OCI-LY3 (cell line): ENCODE results near the gene PLA2G12B.
"Not testable (repeated sequence)": the region's sequence is repeated elsewhere in the genome, so short reads cannot be mapped to it uniquely, and the experiment has no call there.

Experiments
- H2AFZ ChIP-seq: fragments of 200-600, 300-600 bp; shearing (Covaris generic); 2 replicates; pipeline ENCODE4 v1.6.0; 2014; ENCODE audit warnings: antibody characterized with exemption, low read depth, low read length
- H3K27ac ChIP-seq: fragments of 200-600, 300-600 bp; sonication (generic); 2 replicates; pipeline ENCODE4 v1.5.1; 2014; ENCODE audit warnings: mild to moderate bottlenecking, low read length, moderate library complexity, mixed read lengths
- H3K27me3 ChIP-seq: fragments of 200-600, 300-600 bp; sonication (generic); 2 replicates; pipeline ENCODE4 v1.6.1; 2014; ENCODE audit warnings: low read depth, low read length, mixed read lengths
- H3K36me3 ChIP-seq: fragments of 200-600, 300-600 bp; sonication (generic); replicated peaks from 2 replicates; pipeline ENCODE3; 2014; ENCODE audit warnings: low read depth, low read length, mixed read lengths
- H3K4me1 ChIP-seq: fragments of 300-600, 200-600 bp; sonication (generic); 2 replicates; pipeline ENCODE4 v1.6.1; 2014; ENCODE audit warnings: low read length, mixed read lengths
- H3K4me2 ChIP-seq: fragments of 200-600, 300-600 bp; sonication (generic); 2 replicates; pipeline ENCODE4 v1.6.1; 2014; ENCODE audit warnings: low read length, mixed read lengths
- H3K4me3 ChIP-seq: fragments of 300-600, 200-600 bp; sonication (generic); 2 replicates; pipeline ENCODE4 v1.5.1; 2014; ENCODE audit warnings: antibody characterized with exemption, mild to moderate bottlenecking, low read length, moderate library complexity
- H3K79me2 ChIP-seq: fragments of 300-600, 200-600 bp; shearing (Covaris generic); 2 replicates; pipeline ENCODE4 v1.6.1; 2014; ENCODE audit warnings: mild to moderate bottlenecking, low read length, mixed read lengths
- H3K9ac ChIP-seq: fragments of 300-600, 200-600 bp; shearing (Covaris generic); 2 replicates; pipeline ENCODE4 v1.6.0; 2014; ENCODE audit warnings: mild to moderate bottlenecking, low read length, moderate library complexity
- H3K9me3 ChIP-seq: fragments of 200-600, 300-600 bp; shearing (Covaris generic); 2 replicates; pipeline ENCODE4 v1.6.1; 2014; ENCODE audit warnings: low read length, mixed read lengths; ENCODE audit not compliant: insufficient read depth
- H4K20me1 ChIP-seq: fragments of 200-600, 300-600 bp; sonication (generic); 2 replicates; pipeline ENCODE4 v1.6.1; 2016; ENCODE audit warnings: low read length, mixed read lengths; ENCODE audit not compliant: insufficient read depth
- EZH2phosphoT487 ChIP-seq: fragments of 200-600 bp; shearing (Covaris generic); IDR thresholded peaks from 2 replicates; pipeline ENCODE4 v1.6.1; 2018; ENCODE audit warnings: antibody characterized with exemption, mixed run types, low read depth
- TF ChIP-seq, protein P1 (sequence below): fragments of 200-600, 300-600 bp; sonication (generic); IDR thresholded peaks from 2 replicates; pipeline ENCODE4 v1.5.1; 2014; ENCODE audit warnings: antibody characterized with exemption, low read length, low read depth

The PLA2G12B gene

DNA sequence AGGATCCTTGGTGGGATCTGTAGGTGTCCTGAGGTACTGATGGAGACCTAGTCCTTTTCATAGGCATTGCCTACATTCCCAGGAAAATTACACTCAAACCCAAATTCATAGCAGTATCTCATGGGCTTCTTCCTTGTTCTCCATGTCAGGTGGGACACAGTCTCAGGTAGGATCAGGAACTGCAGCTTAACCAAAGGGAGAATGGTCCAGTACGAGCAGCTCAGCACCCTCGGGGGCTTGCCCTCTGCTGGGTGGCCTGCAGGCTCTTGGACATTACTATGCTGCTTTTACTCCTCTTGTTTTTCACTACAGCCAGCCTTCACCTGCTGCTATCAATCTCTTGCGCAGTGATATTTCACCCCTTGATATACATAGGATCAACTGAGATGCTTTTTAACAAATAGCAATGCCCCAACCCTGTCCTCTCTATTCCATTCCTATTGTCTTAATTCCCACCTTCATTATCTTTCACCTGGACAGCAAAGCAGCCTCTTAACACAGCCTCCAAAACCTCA, 28.6 kb downstream of the PLA2G12B start:
- H2AFZ ChIP-seq: no peak overlapping the region
- no peak for TF ChIP-seq EZH2phosphoT487
- TF ChIP-seq, protein P1, sequence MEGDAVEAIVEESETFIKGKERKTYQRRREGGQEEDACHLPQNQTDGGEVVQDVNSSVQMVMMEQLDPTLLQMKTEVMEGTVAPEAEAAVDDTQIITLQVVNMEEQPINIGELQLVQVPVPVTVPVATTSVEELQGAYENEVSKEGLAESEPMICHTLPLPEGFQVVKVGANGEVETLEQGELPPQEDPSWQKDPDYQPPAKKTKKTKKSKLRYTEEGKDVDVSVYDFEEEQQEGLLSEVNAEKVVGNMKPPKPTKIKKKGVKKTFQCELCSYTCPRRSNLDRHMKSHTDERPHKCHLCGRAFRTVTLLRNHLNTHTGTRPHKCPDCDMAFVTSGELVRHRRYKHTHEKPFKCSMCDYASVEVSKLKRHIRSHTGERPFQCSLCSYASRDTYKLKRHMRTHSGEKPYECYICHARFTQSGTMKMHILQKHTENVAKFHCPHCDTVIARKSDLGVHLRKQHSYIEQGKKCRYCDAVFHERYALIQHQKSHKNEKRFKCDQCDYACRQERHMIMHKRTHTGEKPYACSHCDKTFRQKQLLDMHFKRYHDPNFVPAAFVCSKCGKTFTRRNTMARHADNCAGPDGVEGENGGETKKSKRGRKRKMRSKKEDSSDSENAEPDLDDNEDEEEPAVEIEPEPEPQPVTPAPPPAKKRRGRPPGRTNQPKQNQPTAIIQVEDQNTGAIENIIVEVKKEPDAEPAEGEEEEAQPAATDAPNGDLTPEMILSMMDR: no peak
- H3K9ac ChIP-seq: no peak overlapping the region
- H4K20me1 ChIP-seq: no peaks in the 10 kb centered on the region
- no peaks in the 10 kb centered on the region for H3K79me2 ChIP-seq
- H3K4me2 ChIP-seq: no peak overlapping the region
- no peak overlapping the region for H3K4me3 ChIP-seq
- H3K9me3 ChIP-seq: no peaks in the 10 kb centered on the region
- H3K4me1 ChIP-seq: no peaks in the 10 kb centered on the region
- no peaks in the 10 kb centered on the region for H3K36me3 ChIP-seq
- H3K27me3 ChIP-seq: no peaks in the 10 kb centered on the region
- H3K27ac ChIP-seq: no peak overlapping the region

DNA sequence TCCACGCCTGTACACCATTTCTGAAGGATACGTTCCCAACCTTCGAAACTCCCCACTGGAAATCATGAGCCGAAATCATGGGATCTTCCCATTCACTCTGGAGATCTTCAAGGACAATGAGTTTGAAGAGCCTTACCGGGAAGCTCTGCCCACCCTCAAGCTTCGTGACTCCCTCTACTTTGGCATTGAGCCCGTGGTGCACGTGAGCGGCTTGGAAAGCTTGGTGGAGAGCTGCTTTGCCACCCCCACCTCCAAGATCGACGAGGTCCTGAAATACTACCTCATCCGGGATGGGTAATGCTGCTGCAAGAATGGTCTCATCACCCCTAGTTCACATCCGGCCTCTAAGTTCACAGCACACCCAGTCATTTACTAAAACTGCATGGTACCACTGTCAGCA, 30.3 kb downstream of the PLA2G12B start:
- Histone ChIP-seq H3K79me2 (no peaks in the 10 kb centered on the region), H3K4me3 (no peak overlapping the region), H3K9ac (no peak overlapping the region), H3K27ac (no peak overlapping the region), H2AFZ (no peak overlapping the region), H3K4me2 (no peak overlapping the region), H4K20me1 (no peaks in the 10 kb centered on the region), H3K36me3 (no peaks in the 10 kb centered on the region), H3K9me3 (no peaks in the 10 kb centered on the region), H3K27me3 (no peaks in the 10 kb centered on the region), H3K4me1 (no peaks in the 10 kb centered on the region)
- TF ChIP-seq, protein P1: no peak
- TF ChIP-seq EZH2phosphoT487: no peak

DNA sequence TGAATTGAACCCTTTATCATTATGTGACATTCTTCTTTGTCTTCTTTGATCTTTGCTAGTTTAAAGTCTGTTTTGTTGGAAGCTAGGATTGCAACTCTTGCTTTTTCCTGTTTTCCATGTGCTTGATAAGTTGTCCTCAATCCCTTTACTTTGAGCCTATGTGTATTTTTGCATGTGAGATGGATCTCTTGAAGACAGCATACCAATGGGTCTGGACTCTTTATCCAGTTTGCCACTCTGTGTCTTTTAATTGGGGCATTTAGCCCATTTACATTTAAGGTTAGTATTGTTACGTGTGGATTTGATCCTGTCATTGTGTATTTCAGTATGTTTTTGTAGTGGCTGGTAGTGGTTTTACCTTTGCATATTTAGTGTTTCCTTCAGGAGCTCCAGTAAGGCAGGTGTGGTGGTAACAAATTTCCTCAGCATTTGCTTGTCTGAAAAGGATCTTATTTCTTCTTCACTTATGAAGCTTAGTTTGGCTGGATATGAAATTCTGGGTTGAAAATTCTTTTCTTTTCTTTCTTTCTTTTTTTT, 33.4 kb downstream of the PLA2G12B start:
- H3K27ac ChIP-seq, H3K4me3 ChIP-seq, H2AFZ ChIP-seq, H3K4me1 ChIP-seq, H3K9me3 ChIP-seq, H3K9ac ChIP-seq, H4K20me1 ChIP-seq, H3K36me3 ChIP-seq, H3K79me2 ChIP-seq, H3K4me2 ChIP-seq, H3K27me3 ChIP-seq: not testable (repeated sequence)

DNA sequence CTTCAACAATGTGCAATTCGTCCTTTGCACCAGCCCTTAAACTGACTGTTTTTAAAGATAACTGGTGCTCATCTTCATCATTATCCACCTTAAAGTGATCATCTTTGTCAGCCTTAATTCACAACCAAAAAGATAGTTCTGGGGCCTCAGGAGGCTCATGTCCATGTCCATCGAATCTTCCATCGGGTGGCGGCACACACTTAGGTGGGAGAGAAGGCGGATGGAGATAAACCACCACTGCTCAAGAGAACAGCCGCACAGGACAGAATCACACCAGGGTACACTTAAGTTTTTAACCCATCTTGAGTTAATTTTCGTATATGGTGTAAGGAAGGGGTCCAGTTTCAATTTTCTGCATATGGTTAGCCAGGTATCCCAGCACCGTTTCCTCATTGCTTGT, 36.3 kb downstream of the PLA2G12B start:
- no peaks in the 10 kb centered on the region for H3K9me3 ChIP-seq
- TF ChIP-seq, protein P1: no peak
- no peak for TF ChIP-seq EZH2phosphoT487
- H3K27me3 ChIP-seq: no peaks in the 10 kb centered on the region
- H3K27ac ChIP-seq: no peak overlapping the region
- H3K4me1 ChIP-seq: peaks cover 6% of the 10 kb centered on the region
- H3K9ac ChIP-seq: no peak overlapping the region
- no peak overlapping the region for H2AFZ ChIP-seq
- no peak overlapping the region for H3K4me3 ChIP-seq
- no peaks in the 10 kb centered on the region for H3K79me2 ChIP-seq
- H3K36me3 ChIP-seq: no peaks in the 10 kb centered on the region
- no peaks in the 10 kb centered on the region for H4K20me1 ChIP-seq
- H3K4me2 ChIP-seq: no peak overlapping the region
